Activated naive CD8-positive, alpha-beta T cell treated with anti-CD3 and anti-CD28 coated beads, Interleukin-2, amount 50 U/mL, for 24 hours (primary cell): ENCODE results near the gene PSMA6.
"Not testable (repeated sequence)": the region's sequence is repeated elsewhere in the genome, so short reads cannot be mapped to it uniquely, and the experiment has no call there.

ENCODE experiments used
- ATAC-seq: fragments of 150-1000 bp; cut with Tn5 transposase; one replicate; pipeline ENCODE4 v1.10.0; 2021
- DNase-seq: peaks from one replicate; pipeline ENCODE4 v3.0.0; 2021
- H3K27ac Mint-ChIP-seq: one replicate; pipeline ENCODE4 v1.8.0; 2021; ENCODE audit warnings: mild to moderate bottlenecking, mixed read lengths
- H3K27me3 Mint-ChIP-seq: one replicate; pipeline ENCODE4 v1.8.0; 2021; ENCODE audit warnings: mixed read lengths
- H3K36me3 Mint-ChIP-seq: one replicate; pipeline ENCODE4 v1.8.0; 2021; ENCODE audit warnings: low read depth, mixed read lengths
- H3K4me1 Mint-ChIP-seq: one replicate; pipeline ENCODE4 v1.8.0; 2021; ENCODE audit warnings: mixed read lengths
- H3K4me3 Mint-ChIP-seq: one replicate; pipeline ENCODE4 v1.8.0; 2021; ENCODE audit warnings: mild to moderate bottlenecking, moderate library complexity, mixed read lengths
- H3K9me3 Mint-ChIP-seq: one replicate; pipeline ENCODE4 v1.8.0; 2021; ENCODE audit warnings: mixed read lengths

PSMA6 gene

GRCh38 chr14:35292051-35292769, at the start of gene PSMA6:
TSS of gene PSMA6 (plus strand) at chr14:35292382. CDS start at chr14:35292477, 95 bp downstream.
- Mint-ChIP-seq H3K4me3 (peak within 1 kb of the TSS; percentile 98), H3K27ac (peak within 1 kb of the TSS; percentile 96), H3K4me1 (peaks cover 68% of the 10 kb centered on the region), H3K36me3 (peaks cover 22% of the 10 kb centered on the region), H3K27me3 (peaks cover 1% of the 10 kb centered on the region), H3K9me3 (no peaks in the 10 kb centered on the region)
- peak; percentile 87 for ATAC-seq
- peak; percentile 99 for DNase-seq

- ATAC-seq (no peak), DNase-seq (no peak)
- H3K4me1 Mint-ChIP-seq, result peaks cover 21% of the 10 kb centered on the region
- H3K27ac Mint-ChIP-seq, result no peak overlapping the region
- peaks cover 4% of the 10 kb centered on the region for H3K36me3 Mint-ChIP-seq
- no peaks in the 10 kb centered on the region for H3K9me3 Mint-ChIP-seq
- no peak overlapping the region for H3K4me3 Mint-ChIP-seq
- no peaks in the 10 kb centered on the region for H3K27me3 Mint-ChIP-seq
Measured at GRCh38 chr14:35242599-35243311, 49.4 kb upstream of the PSMA6 start.

GRCh38 chr14:35243956-35244355, 48.2 kb upstream of the PSMA6 start:
- ATAC-seq (no peak), DNase-seq (no peak)
- H3K36me3 Mint-ChIP-seq, result peaks cover 4% of the 10 kb centered on the region
- H3K9me3 Mint-ChIP-seq, result no peaks in the 10 kb centered on the region
- H3K27ac Mint-ChIP-seq, result no peak overlapping the region
- peaks cover 25% of the 10 kb centered on the region for H3K4me1 Mint-ChIP-seq
- no peak overlapping the region for H3K4me3 Mint-ChIP-seq
- H3K27me3 Mint-ChIP-seq, result no peaks in the 10 kb centered on the region

GRCh38 chr14:35244542-35244941, 47.6 kb upstream of the PSMA6 start:
- H3K4me3 Mint-ChIP-seq, result no peak overlapping the region
- no peak for ATAC-seq
- no peaks in the 10 kb centered on the region for H3K9me3 Mint-ChIP-seq
- H3K4me1 Mint-ChIP-seq, result peaks cover 23% of the 10 kb centered on the region
- peaks cover 4% of the 10 kb centered on the region for H3K36me3 Mint-ChIP-seq
- DNase-seq, result no peak
- no peaks in the 10 kb centered on the region for H3K27me3 Mint-ChIP-seq
- no peak overlapping the region for H3K27ac Mint-ChIP-seq

- no peaks in the 10 kb centered on the region for H3K27me3 Mint-ChIP-seq
- no peak overlapping the region for H3K4me3 Mint-ChIP-seq
- peaks cover 4% of the 10 kb centered on the region for H3K36me3 Mint-ChIP-seq
- no peak overlapping the region for H3K27ac Mint-ChIP-seq
- H3K9me3 Mint-ChIP-seq, result no peaks in the 10 kb centered on the region
- H3K4me1 Mint-ChIP-seq, result peaks cover 23% of the 10 kb centered on the region
- ATAC-seq (no peak), DNase-seq (no peak)
Measured at GRCh38 chr14:35245051-35245450, 47.1 kb upstream of the PSMA6 start.

- no peak overlapping the region for H3K27ac Mint-ChIP-seq
- no peaks in the 10 kb centered on the region for H3K27me3 Mint-ChIP-seq
- DNase-seq, result no peak
- ATAC-seq, result no peak
- no peaks in the 10 kb centered on the region for H3K9me3 Mint-ChIP-seq
- peaks cover 34% of the 10 kb centered on the region for H3K4me1 Mint-ChIP-seq
- H3K36me3 Mint-ChIP-seq, result peaks cover 12% of the 10 kb centered on the region
- no peak overlapping the region for H3K4me3 Mint-ChIP-seq
Measured at GRCh38 chr14:35247777-35248475, 44.3 kb upstream of the PSMA6 start.

- ATAC-seq (no peak), DNase-seq (no peak)
- Mint-ChIP-seq H3K9me3 (no peaks in the 10 kb centered on the region), H3K27ac (no peak overlapping the region), H3K4me3 (no peak overlapping the region), H3K27me3 (no peaks in the 10 kb centered on the region), H3K4me1 (peaks cover 39% of the 10 kb centered on the region), H3K36me3 (peaks cover 12% of the 10 kb centered on the region)
Measured at GRCh38 chr14:35248476-35248788, 43.8 kb upstream of the PSMA6 start.

- Mint-ChIP-seq H3K9me3 (no peaks in the 10 kb centered on the region), H3K27me3 (no peaks in the 10 kb centered on the region), H3K36me3 (peaks cover 19% of the 10 kb centered on the region), H3K27ac (no peak overlapping the region), H3K4me3 (no peak overlapping the region), H3K4me1 (peaks cover 51% of the 10 kb centered on the region)
- ATAC-seq (no peak), DNase-seq (no peak)
Measured at GRCh38 chr14:35250319-35250718, 41.9 kb upstream of the PSMA6 start.

GRCh38 chr14:35252451-35252868, 39.7 kb upstream of the PSMA6 start:
- H3K27ac Mint-ChIP-seq, result peak overlapping the region; percentile 28
- H3K4me1 Mint-ChIP-seq, result peaks cover 49% of the 10 kb centered on the region
- no peaks in the 10 kb centered on the region for H3K9me3 Mint-ChIP-seq
- peaks cover 19% of the 10 kb centered on the region for H3K36me3 Mint-ChIP-seq
- peak; percentile 74 for ATAC-seq
- no peaks in the 10 kb centered on the region for H3K27me3 Mint-ChIP-seq
- DNase-seq, result peak; percentile 10
- H3K4me3 Mint-ChIP-seq, result no peak overlapping the region

GRCh38 chr14:35253056-35253455, 39.1 kb upstream of the PSMA6 start:
- H3K9me3 Mint-ChIP-seq, H3K27ac Mint-ChIP-seq, H3K4me3 Mint-ChIP-seq, DNase-seq, H3K27me3 Mint-ChIP-seq, ATAC-seq: not testable (repeated sequence)
- Mint-ChIP-seq H3K4me1 (peaks cover 49% of the 10 kb centered on the region), H3K36me3 (peaks cover 19% of the 10 kb centered on the region)

- not testable (repeated sequence) for ATAC-seq, H3K27me3 Mint-ChIP-seq, DNase-seq, H3K9me3 Mint-ChIP-seq
- peak overlapping the region; percentile 3 for H3K27ac Mint-ChIP-seq
- peaks cover 44% of the 10 kb centered on the region for H3K4me1 Mint-ChIP-seq
- peak overlapping the region; percentile 37 for H3K4me3 Mint-ChIP-seq
- peaks cover 19% of the 10 kb centered on the region for H3K36me3 Mint-ChIP-seq
Measured at GRCh38 chr14:35254034-35254622, 38.1 kb upstream of the PSMA6 start.

- no peaks in the 10 kb centered on the region for H3K27me3 Mint-ChIP-seq
- peaks cover 44% of the 10 kb centered on the region for H3K4me1 Mint-ChIP-seq
- H3K4me3 Mint-ChIP-seq, result peak overlapping the region; percentile 37
- no peaks in the 10 kb centered on the region for H3K9me3 Mint-ChIP-seq
- DNase-seq (peak; percentile 49), ATAC-seq (peak; percentile 83)
- peaks cover 19% of the 10 kb centered on the region for H3K36me3 Mint-ChIP-seq
- peak overlapping the region; percentile 55 for H3K27ac Mint-ChIP-seq
Measured at GRCh38 chr14:35254736-35255135, 37.4 kb upstream of the PSMA6 start.

GRCh38 chr14:35255711-35256110, 36.5 kb upstream of the PSMA6 start:
- Mint-ChIP-seq H3K36me3 (peaks cover 19% of the 10 kb centered on the region), H3K4me3 (no peak overlapping the region), H3K27me3 (no peaks in the 10 kb centered on the region), H3K9me3 (no peaks in the 10 kb centered on the region), H3K4me1 (peaks cover 40% of the 10 kb centered on the region), H3K27ac (no peak overlapping the region)
- ATAC-seq (no peak), DNase-seq (no peak)

- Mint-ChIP-seq H3K27ac (no peak overlapping the region), H3K4me3 (no peak overlapping the region), H3K36me3 (peaks cover 17% of the 10 kb centered on the region), H3K4me1 (peaks cover 31% of the 10 kb centered on the region), H3K27me3 (no peaks in the 10 kb centered on the region), H3K9me3 (no peaks in the 10 kb centered on the region)
- no peak for ATAC-seq
- no peak for DNase-seq
Measured at GRCh38 chr14:35257809-35258208, 34.4 kb upstream of the PSMA6 start.
